Transverse colon (tissue), 4 donors: Measurements from ENCODE around the gene PPFIBP2. TPM values are rescaled to one million over a fixed set of nuclear protein-coding genes. Genes with fewer than 3 reads are reported as not detected.

Source experiments
- DNase-seq: peaks from one replicate; pipeline ENCODE4 v3.0.0-alpha.2; 2019
- H3K27ac ChIP-seq, 4 donors: fragments of 200-600 bp; sonication (generic); 2 replicates each; pipeline ENCODE4 v1.5.1; 2016 to 2018; ENCODE audit warnings: inconsistent platforms in 4 of 4
- H3K27me3 ChIP-seq: fragments of 200-600 bp; sonication (generic); 2 replicates; pipeline ENCODE4 v1.5.1; 2017; ENCODE audit warnings: inconsistent platforms
- H3K36me3 ChIP-seq, 4 donors: fragments of 200-600 bp; sonication (generic); 2 replicates each; pipeline ENCODE4 v1.5.1; 2017 to 2019; ENCODE audit warnings: inconsistent platforms in 4 of 4
- H3K4me1 ChIP-seq, 4 donors: fragments of 200-600 bp; sonication (generic); 2 replicates each; pipeline ENCODE4 v1.5.1; 2017 to 2020; ENCODE audit warnings: inconsistent platforms in 4 of 4
- H3K4me3 ChIP-seq, 4 donors: fragments of 200-600 bp; sonication (generic); 1 replicate in 1 of 4; 2 replicates in 3 of 4; pipeline versions ENCODE4 v1.5.1 to v1.6.1; 2017 to 2019; ENCODE audit warnings: inconsistent platforms in 4 of 4
- H3K9me3 ChIP-seq, 2 donors: fragments of 200-600 bp; sonication (generic); 2 replicates each; pipeline ENCODE4 v1.5.1; 2017 to 2019; ENCODE audit warnings: inconsistent platforms in 2 of 2
- CTCF ChIP-seq, 5 experiments: fragments of 200-600 bp in 3 of 5; fragments of 450-650 bp in 2 of 5; sonication (generic) in 3 of 5; IDR thresholded peaks; 1 replicate in 2 of 5; 2 replicates in 3 of 5; pipeline ENCODE4 v1.5.1; 2016 to 2017; ENCODE audit warnings: antibody characterized with exemption in 5 of 5, inconsistent platforms in 3 of 5, mild to moderate bottlenecking in 2 of 5, moderate library complexity in 1 of 5
- EP300 ChIP-seq: sonication (generic); formaldehyde crosslinking; IDR thresholded peaks from one replicate; pipeline ENCODE4 v1.6.1; 2017; ENCODE audit warnings: antibody characterized with exemption, low read depth
- POLR2A ChIP-seq: fragments of 450-650 bp; IDR thresholded peaks from one replicate; pipeline ENCODE4 v1.6.1; 2016; ENCODE audit warnings: antibody characterized with exemption, mild to moderate bottlenecking, moderate library complexity
- POLR2AphosphoS5 ChIP-seq, 3 donors: sonication (generic); formaldehyde crosslinking; IDR thresholded peaks; one replicate each; pipeline ENCODE4 v1.6.1; 2016; ENCODE audit warnings: antibody characterized with exemption in 3 of 3
- WGBS, 2 donors: methylation state at CpG; one replicate each; pipeline ENCODE4 v1.1.5; 2018; ENCODE audit warnings: low coverage in 1 of 2; 5-methylcytosine and 5-hydroxymethylcytosine counted together
- in situ Hi-C, 4 donors: fragments of 200-750 bp; cut with MboI; loops; one replicate each; pipeline versions ENCODE4 v1.15.0 to v1.15.1; 2017; ENCODE audit warnings: low sequenced_read_pairs in 3 of 4, low pct_ligation_motif_present in 1 of 4, low pct_unique_long_range_greater_than_20kb in 1 of 4
- intact Hi-C: fragments of 100-400 bp; cut with DNase I; formaldehyde crosslinking; loops from one replicate; pipeline ENCODE4 v1.15.1; 2023; ENCODE audit warnings: low total_unique reads
- total RNA-seq, 4 donors: library from RNA; depleted of rRNA; stranded (reverse); fragments of >200 nt; gene quantifications; one replicate each; pipeline ENCODE4 v1.1.0, GENCODE V29; 2016

The PPFIBP2 gene
- total RNA-seq, 4 donors from 2014 or later, result 36.0 to 257 (median 83.3) TPM

GRCh38 chr11:7688238-7688826 lies 174.5 kb downstream of the PPFIBP2 start:
- 14 to 19% methylated on average over 4 of the region's 4 CpGs for WGBS, 2 donors
- H3K4me1 ChIP-seq, result no peaks in the 10 kb centered on the region
- H3K27me3 ChIP-seq, result peaks cover 14% of the 10 kb centered on the region
- no peak overlapping the region for H3K27ac ChIP-seq
- no peak overlapping the region for H3K4me3 ChIP-seq
- H3K9me3 ChIP-seq, result no peaks in the 10 kb centered on the region
- DNase-seq, result no peak
- intact Hi-C loops, result no loop called here
- TF ChIP-seq CTCF (IDR thresholded peaks at IDR 0.05) (peak; percentile 64 to 81 (median 76)), POLR2AphosphoS5 (IDR thresholded peaks at IDR 0.05) (no peak)
- in situ Hi-C loops, result loop anchor here in 2 of 4 donors (25.0 kb wide), 2 partner anchors 576 to 601 kb away; partner anchors contain the start of gene RBMXL2 (in 1 of the 2)
- H3K36me3 ChIP-seq, result no peaks in the 10 kb centered on the region

GRCh38 chr11:7689239-7689638 lies 175.4 kb downstream of the PPFIBP2 start:
- in situ Hi-C loops, result loop anchor here in 2 of 4 donors (25.0 kb wide), 2 partner anchors 577 to 602 kb away; partner anchors contain the start of gene RBMXL2 (in 1 of the 2)
- intact Hi-C loops, result no loop called here
- 70 to 100% methylated on average over 1 to 4 of the region's 4 CpGs for WGBS, 2 donors

GRCh38 chr11:7690648-7691047 lies 176.8 kb downstream of the PPFIBP2 start:
- DNase-seq, result no peak
- in situ Hi-C loops, result loop anchor here (10.0 to 25.0 kb wide), 3 partner anchors 578 to 603 kb away; partner anchors contain the start of gene RBMXL2 (in 1 of the 4)
- Histone ChIP-seq H3K27ac (no peak overlapping the region), H3K36me3 (no peaks in the 10 kb centered on the region), H3K9me3 (no peaks in the 10 kb centered on the region), H3K4me3 (no peak overlapping the region), H3K4me1 (no peaks in the 10 kb centered on the region), H3K27me3 (peaks cover 25% of the 10 kb centered on the region)
- no peak for TF ChIP-seq POLR2A
- TF ChIP-seq EP300, result no peak
- no peak for TF ChIP-seq CTCF (IDR thresholded peaks at IDR 0.05)
- TF ChIP-seq POLR2AphosphoS5 (IDR thresholded peaks at IDR 0.05), result no peak
- WGBS, 2 donors, result 53 to 54% methylated on average over 3 to 6 of the region's 6 CpGs
- intact Hi-C loops, result no loop called here

More at GRCh38 chr11:7689239-7689638, 175.4 kb downstream of the PPFIBP2 start:
- TF ChIP-seq CTCF (IDR thresholded peaks at IDR 0.05), result no peak
- TF ChIP-seq EP300, result no peak
- no peak for TF ChIP-seq POLR2AphosphoS5 (IDR thresholded peaks at IDR 0.05)
- TF ChIP-seq POLR2A, result no peak
- peaks cover 23% of the 10 kb centered on the region for H3K27me3 ChIP-seq
- H3K4me3 ChIP-seq, result no peak overlapping the region
- H3K27ac ChIP-seq, result no peak overlapping the region
- H3K4me1 ChIP-seq, result no peaks in the 10 kb centered on the region
- H3K36me3 ChIP-seq, result no peaks in the 10 kb centered on the region
- no peak for DNase-seq
- no peaks in the 10 kb centered on the region for H3K9me3 ChIP-seq

GRCh38 chr11:7691759-7692350 lies 178.1 kb downstream of the PPFIBP2 start:
- DNase-seq, result no peak
- Histone ChIP-seq H3K4me1 (no peaks in the 10 kb centered on the region), H3K27me3 (peaks cover 25% of the 10 kb centered on the region), H3K36me3 (no peaks in the 10 kb centered on the region), H3K27ac (no peak overlapping the region), H3K4me3 (no peak overlapping the region), H3K9me3 (no peaks in the 10 kb centered on the region)
- TF ChIP-seq CTCF (IDR thresholded peaks at IDR 0.05), result no peak
- no peak for TF ChIP-seq POLR2A
- TF ChIP-seq EP300, result no peak
- TF ChIP-seq POLR2AphosphoS5 (IDR thresholded peaks at IDR 0.05), result no peak
- in situ Hi-C loops (loop anchor here (10.0 to 25.0 kb wide), 3 partner anchors 580 to 605 kb away; partner anchors contain the start of gene RBMXL2 (in 1 of the 4)), intact Hi-C loops (no loop called here)
- WGBS, 2 donors, result 48 to 80% methylated on average over 5 to 6 of the region's 6 CpGs
